Caco-2 (cell line): ENCODE data around the gene CDH13. TPM values are rescaled to one million over a fixed set of nuclear protein-coding genes. Genes with fewer than 3 reads are reported as not detected.

Source experiments
- BruUV-seq: library from RNA; stranded (reverse); fragments of 400-500 nt; replicated peaks from 2 replicates; lab custom pipeline; 2021; lab: Mats Ljungman, UMichigan
- CTCF ChIA-PET: fragments of 300-600 bp; sonication (Branson Sonifier 250); formaldehyde crosslinking; loops from one replicate; lab custom pipeline; 2022; ENCODE audit warnings: antibody characterized with exemption; lab: Charles Lee
- POLR2A ChIA-PET: fragments of 300-600 bp; sonication (Branson Sonifier 250); formaldehyde crosslinking; loops from one replicate; lab custom pipeline; 2022; ENCODE audit warnings: antibody characterized with exemption; lab: Charles Lee
- DNase-seq, 2 experiments: peaks; one replicate each; pipeline versions ENCODE4 v3.0.0 to v3.0.0-alpha.2; 2020 to 2022
- H3K27me3 ChIP-seq: replicated peaks from 2 replicates; pipeline ENCODE4 v1.6.0; 2011; ENCODE audit warnings: low read length; ENCODE audit not compliant: control insufficient read depth, insufficient read depth
- H3K36me3 ChIP-seq: 2 replicates; pipeline ENCODE4 v1.5.1; 2011; ENCODE audit warnings: low read length; ENCODE audit not compliant: control insufficient read depth, insufficient read depth
- H3K4me1 ChIP-seq: fragments of 250-450 bp; sonication (Bioruptor Pico); 2 replicates; pipeline ENCODE4 v1.5.1; 2020; ENCODE audit warnings: mild to moderate bottlenecking
- H3K4me3 ChIP-seq: 2 replicates; pipeline ENCODE4 v1.5.1; 2011; ENCODE audit warnings: low read depth, mild to moderate bottlenecking, control low read depth, low read length
- H3K9me3 ChIP-seq: fragments of 250-450 bp; sonication (Bioruptor Pico); 2 replicates; pipeline ENCODE4 v1.5.1; 2020; ENCODE audit warnings: mild to moderate bottlenecking, moderate library complexity
- H3K27ac Mint-ChIP-seq: one replicate; pipeline ENCODE4 v1.8.0; 2022; ENCODE audit warnings: mixed read lengths; ENCODE audit not compliant: unreplicated experiment
- H3K27me3 Mint-ChIP-seq: one replicate; pipeline ENCODE4 v1.8.0; 2022; ENCODE audit warnings: mixed read lengths; ENCODE audit not compliant: insufficient read depth, unreplicated experiment
- H3K36me3 Mint-ChIP-seq: one replicate; pipeline ENCODE4 v1.8.0; 2022; ENCODE audit warnings: mild to moderate bottlenecking, mixed read lengths; ENCODE audit not compliant: insufficient read depth, unreplicated experiment
- H3K4me1 Mint-ChIP-seq: one replicate; pipeline ENCODE4 v1.8.0; 2022; ENCODE audit warnings: low read depth, mixed read lengths; ENCODE audit not compliant: unreplicated experiment
- H3K4me3 Mint-ChIP-seq: one replicate; pipeline ENCODE4 v1.8.0; 2022; ENCODE audit warnings: mild to moderate bottlenecking, moderate library complexity, mixed read lengths; ENCODE audit not compliant: unreplicated experiment
- H3K9me3 Mint-ChIP-seq: one replicate; pipeline ENCODE4 v1.8.0; 2022; ENCODE audit warnings: mixed read lengths; ENCODE audit not compliant: unreplicated experiment
- intact Hi-C: fragments of 100-400 bp; cut with micrococcal nuclease; formaldehyde crosslinking; loops from one replicate; pipeline ENCODE4 v1.10.0; 2022; ENCODE audit not compliant: unreplicated experiment
- total RNA-seq: library from RNA; stranded (reverse); gene quantifications from 2 replicates; pipeline ENCODE4 v1.2.3, GENCODE V29; 2022
- TF ChIP-seq, protein P1 (sequence below), 2 experiments: fragments of 200-600 bp in 1 of 2; IDR thresholded peaks; 1 replicate in 1 of 2; 2 replicates in 1 of 2; pipeline versions ENCODE4 v1.5.1 to v1.8.0; 2011 to 2022; ENCODE audit warnings: antibody characterized with exemption in 1 of 2, control low read depth in 1 of 2, inconsistent platforms in 1 of 2, low read depth in 1 of 2, low read length in 1 of 2, mild to moderate bottlenecking in 1 of 2, moderate library complexity in 1 of 2; ENCODE audit not compliant: insufficient read depth in 1 of 2, severe bottlenecking in 1 of 2, unreplicated experiment in 1 of 2

Gene CDH13
- total RNA-seq, 1 experiment from 2014 or later: 2.2 TPM

- no TSS peak for BruUV-seq
- Mint-ChIP-seq H3K36me3 (no peaks in the 10 kb centered on the region), H3K9me3 (no peaks in the 10 kb centered on the region), H3K4me3 (no peak overlapping the region), H3K27ac (peak overlapping the region; percentile 50), H3K27me3 (peaks cover 13% of the 10 kb centered on the region), H3K4me1 (peaks cover 30% of the 10 kb centered on the region)
- CTCF ChIA-PET: interaction anchor here (0.6 to 2.5 kb wide), 14 partner anchors 10 to 736 kb away, joined by 3 to 20 read pairs (median 4); no protein-coding TSS in a partner anchor
- H3K27me3 ChIP-seq: no peaks in the 10 kb centered on the region
- no peaks in the 10 kb centered on the region for H3K9me3 ChIP-seq
- peaks cover 28% of the 10 kb centered on the region for H3K4me1 ChIP-seq
- no peaks in the 10 kb centered on the region for H3K36me3 ChIP-seq
- POLR2A ChIA-PET: interaction anchor here (0.6 kb wide), 1 partner anchor 40 kb away, joined by 3 read pairs; no protein-coding TSS in a partner anchor
- TF ChIP-seq, protein P1, sequence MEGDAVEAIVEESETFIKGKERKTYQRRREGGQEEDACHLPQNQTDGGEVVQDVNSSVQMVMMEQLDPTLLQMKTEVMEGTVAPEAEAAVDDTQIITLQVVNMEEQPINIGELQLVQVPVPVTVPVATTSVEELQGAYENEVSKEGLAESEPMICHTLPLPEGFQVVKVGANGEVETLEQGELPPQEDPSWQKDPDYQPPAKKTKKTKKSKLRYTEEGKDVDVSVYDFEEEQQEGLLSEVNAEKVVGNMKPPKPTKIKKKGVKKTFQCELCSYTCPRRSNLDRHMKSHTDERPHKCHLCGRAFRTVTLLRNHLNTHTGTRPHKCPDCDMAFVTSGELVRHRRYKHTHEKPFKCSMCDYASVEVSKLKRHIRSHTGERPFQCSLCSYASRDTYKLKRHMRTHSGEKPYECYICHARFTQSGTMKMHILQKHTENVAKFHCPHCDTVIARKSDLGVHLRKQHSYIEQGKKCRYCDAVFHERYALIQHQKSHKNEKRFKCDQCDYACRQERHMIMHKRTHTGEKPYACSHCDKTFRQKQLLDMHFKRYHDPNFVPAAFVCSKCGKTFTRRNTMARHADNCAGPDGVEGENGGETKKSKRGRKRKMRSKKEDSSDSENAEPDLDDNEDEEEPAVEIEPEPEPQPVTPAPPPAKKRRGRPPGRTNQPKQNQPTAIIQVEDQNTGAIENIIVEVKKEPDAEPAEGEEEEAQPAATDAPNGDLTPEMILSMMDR (IDR thresholded peaks at IDR 0.05; ENCODE audit: insufficient read depth in 1 of 2, low read depth in 1 of 2, low read length in 1 of 2, severe bottlenecking in 1 of 2, unreplicated experiment in 1 of 2): no peak
- no peak for DNase-seq
- H3K4me3 ChIP-seq: no peak overlapping the region
- intact Hi-C loops: loop anchor here (1.0 kb wide), 2 partner anchors 108 to 585 kb away; no protein-coding TSS in a partner anchor
These were observed 3.5 kb downstream of the CDH13 start for GRCh38 chr16:82630219-82630618.

DNA sequence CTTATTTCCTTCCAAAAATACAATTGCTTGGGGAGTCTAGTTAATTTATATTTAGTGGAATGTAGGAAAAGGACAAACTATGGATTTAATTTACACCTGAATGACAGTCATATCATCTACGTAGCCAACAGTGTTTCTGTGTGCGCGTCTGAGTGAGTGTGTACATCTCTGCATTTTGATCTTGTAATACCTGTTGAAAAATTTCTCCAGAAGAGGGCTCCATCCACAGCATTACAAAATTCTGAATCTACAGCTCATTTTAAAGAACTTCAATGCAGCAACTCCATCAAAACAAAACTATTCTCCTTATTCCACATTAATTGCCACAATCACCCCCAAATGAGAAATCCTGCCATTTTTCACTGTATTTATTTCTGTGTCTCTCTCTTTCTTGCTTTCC, 3.9 kb downstream of the CDH13 start:
- Mint-ChIP-seq H3K4me1 (peaks cover 30% of the 10 kb centered on the region), H3K9me3 (no peaks in the 10 kb centered on the region), H3K36me3 (no peaks in the 10 kb centered on the region), H3K27ac (no peak overlapping the region), H3K27me3 (peaks cover 8% of the 10 kb centered on the region), H3K4me3 (no peak overlapping the region)
- TF ChIP-seq, protein P1 (IDR thresholded peaks at IDR 0.05; ENCODE audit: insufficient read depth in 1 of 2, low read depth in 1 of 2, low read length in 1 of 2, severe bottlenecking in 1 of 2, unreplicated experiment in 1 of 2): peak; percentile 32 to 50
- intact Hi-C loops: loop anchor here (1.0 kb wide), 2 partner anchors 108 to 585 kb away; no protein-coding TSS in a partner anchor
- no peak for DNase-seq
- Histone ChIP-seq H3K4me1 (peaks cover 28% of the 10 kb centered on the region), H3K4me3 (no peak overlapping the region), H3K36me3 (no peaks in the 10 kb centered on the region), H3K27me3 (no peaks in the 10 kb centered on the region), H3K9me3 (no peaks in the 10 kb centered on the region)
- CTCF ChIA-PET: interaction anchor here (0.6 to 2.5 kb wide), 15 partner anchors 9 to 736 kb away, joined by 3 to 20 read pairs (median 4); no protein-coding TSS in a partner anchor
- POLR2A ChIA-PET: interaction anchor here (0.6 kb wide), 1 partner anchor 40 kb away, joined by 3 read pairs; no protein-coding TSS in a partner anchor
- BruUV-seq: no TSS peak

DNA sequence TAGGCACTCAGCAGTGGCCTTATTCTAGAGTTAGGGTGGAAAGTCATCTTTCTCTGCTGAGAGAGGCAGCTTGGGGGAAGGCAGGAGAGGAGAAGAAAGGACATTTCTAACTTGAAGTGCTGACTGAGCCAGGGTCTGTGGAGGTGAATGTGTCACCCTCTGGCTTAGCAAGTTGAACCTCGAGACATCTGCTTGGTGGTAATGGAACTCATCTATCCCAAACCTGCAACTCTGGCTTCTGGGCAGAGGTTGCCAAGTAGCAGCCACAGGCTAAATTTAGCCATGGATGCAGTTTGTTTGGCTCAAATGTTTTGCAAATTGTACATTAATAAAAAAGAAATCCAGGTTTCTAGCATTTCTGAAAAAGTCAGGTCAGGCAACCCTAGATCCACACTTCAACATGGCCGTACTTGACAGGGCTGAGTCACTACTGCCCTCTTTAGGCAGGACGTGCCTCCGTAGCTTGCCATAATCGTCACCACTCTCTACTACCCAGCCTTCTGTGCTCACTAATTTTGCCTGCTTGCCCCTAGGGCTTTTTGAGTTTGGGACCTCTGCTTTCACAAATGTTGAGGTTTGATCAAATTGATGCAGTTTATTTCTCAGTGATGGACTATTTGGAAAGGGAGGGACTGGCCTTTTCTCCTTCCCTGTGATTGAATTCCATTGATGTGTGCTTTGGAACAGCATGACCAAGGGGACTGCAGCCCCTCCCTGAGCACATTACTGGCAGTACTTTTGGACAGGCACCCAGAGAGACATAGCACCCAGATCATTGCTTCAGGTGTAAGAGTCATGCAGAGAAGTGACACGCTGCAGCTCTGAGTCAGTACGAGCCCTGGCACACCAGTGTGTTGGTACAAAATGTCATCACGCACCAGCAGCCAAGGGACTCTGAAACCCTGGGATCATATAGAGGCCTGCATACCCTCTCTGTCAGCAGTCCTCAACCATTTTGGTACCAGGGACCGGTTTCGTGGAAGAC, 5.2 kb downstream of the CDH13 start:
- Mint-ChIP-seq H3K27ac (no peak overlapping the region), H3K36me3 (no peaks in the 10 kb centered on the region), H3K9me3 (no peaks in the 10 kb centered on the region), H3K4me3 (no peak overlapping the region), H3K27me3 (peaks cover 4% of the 10 kb centered on the region), H3K4me1 (peaks cover 30% of the 10 kb centered on the region)
- Histone ChIP-seq H3K9me3 (no peaks in the 10 kb centered on the region), H3K4me3 (no peak overlapping the region), H3K27me3 (no peaks in the 10 kb centered on the region), H3K36me3 (no peaks in the 10 kb centered on the region), H3K4me1 (peaks cover 28% of the 10 kb centered on the region)
- TF ChIP-seq, protein P1 (IDR thresholded peaks at IDR 0.05; ENCODE audit: insufficient read depth in 1 of 2, low read depth in 1 of 2, low read length in 1 of 2, severe bottlenecking in 1 of 2, unreplicated experiment in 1 of 2): peak in 1 of 2 experiments; percentile 30
- POLR2A ChIA-PET: no interaction called here
- no TSS peak for BruUV-seq
- intact Hi-C loops: no loop called here
- DNase-seq: no peak
- CTCF ChIA-PET: interaction anchor here (0.5 to 2.5 kb wide), 5 partner anchors 8 to 1187 kb away, joined by 3 to 20 read pairs (median 6); no protein-coding TSS in a partner anchor
